Mesenchymal stem cell (in vitro differentiated cells and primary cell): Measurements from ENCODE around the gene CYP2C18. TPM values are rescaled to one million over a fixed set of nuclear protein-coding genes. Genes with fewer than 3 reads are reported as not detected.
"Not testable (repeated sequence)": the region's sequence is repeated elsewhere in the genome, so short reads cannot be mapped to it uniquely, and the experiment has no call there.

Source experiments
- DNase-seq: peaks from one replicate; pipeline ENCODE4 v3.0.0-alpha.2; 2013
- H2AFZ ChIP-seq: one replicate; pipeline ENCODE4 v1.6.1; 2013; ENCODE audit warnings: low read depth, mild to moderate bottlenecking, control low read depth, inconsistent platforms, low read length, moderate library complexity
- H2AK5ac ChIP-seq: 2 replicates; pipeline ENCODE4 v1.6.1; 2013; ENCODE audit warnings: low read length, moderate library complexity, mild to moderate bottlenecking, inconsistent platforms; ENCODE audit not compliant: severe bottlenecking
- H2BK120ac ChIP-seq: one replicate; pipeline ENCODE4 v1.6.1; 2013; ENCODE audit warnings: low read depth, mild to moderate bottlenecking, inconsistent platforms, low read length, moderate library complexity
- H2BK12ac ChIP-seq, 2 experiments: one replicate each; pipeline ENCODE4 v1.6.1; 2013; ENCODE audit warnings: inconsistent platforms in 2 of 2, low read length in 2 of 2, mild to moderate bottlenecking in 2 of 2, moderate library complexity in 2 of 2, control low read depth in 1 of 2
- H2BK15ac ChIP-seq: one replicate; pipeline ENCODE4 v1.6.1; 2013; ENCODE audit warnings: mild to moderate bottlenecking, low read depth, inconsistent platforms; ENCODE audit not compliant: poor library complexity, severe bottlenecking
- H2BK5ac ChIP-seq: 2 replicates; pipeline ENCODE4 v1.6.1; 2013; ENCODE audit warnings: low read depth, mild to moderate bottlenecking, low read length, control low read depth, inconsistent platforms; ENCODE audit not compliant: poor library complexity, severe bottlenecking
- H3K14ac ChIP-seq, 2 experiments: one replicate each; pipeline ENCODE4 v1.6.1; 2013; ENCODE audit warnings: inconsistent platforms in 2 of 2, low read length in 2 of 2, control low read depth in 1 of 2, mild to moderate bottlenecking in 1 of 2, moderate library complexity in 1 of 2
- H3K18ac ChIP-seq, 2 experiments: one replicate each; pipeline ENCODE4 v1.6.1; 2013; ENCODE audit warnings: inconsistent platforms in 2 of 2, low read length in 2 of 2, control low read depth in 1 of 2, low read depth in 1 of 2, mild to moderate bottlenecking in 1 of 2
- H3K23ac ChIP-seq, 2 experiments: one replicate each; pipeline ENCODE4 v1.6.1; 2013; ENCODE audit warnings: inconsistent platforms in 2 of 2, low read length in 2 of 2, mild to moderate bottlenecking in 2 of 2, moderate library complexity in 2 of 2, control low read depth in 1 of 2
- H3K27ac ChIP-seq: 2 replicates; pipeline ENCODE4 v1.5.1; 2013; ENCODE audit warnings: mild to moderate bottlenecking, moderate library complexity, low read length, control low read depth, inconsistent platforms; ENCODE audit not compliant: poor library complexity, severe bottlenecking
- H3K27me3 ChIP-seq, 2 experiments: 2 replicates each; pipeline versions ENCODE4 v1.6.1 to v1.7.0; 2013; ENCODE audit warnings: low read length in 2 of 2, mild to moderate bottlenecking in 2 of 2, moderate library complexity in 2 of 2, control low read depth in 1 of 2, inconsistent platforms in 1 of 2; ENCODE audit not compliant: control insufficient read depth in 1 of 2, insufficient read depth in 1 of 2
- H3K36me3 ChIP-seq, 2 experiments: 2 replicates each; pipeline versions ENCODE4 v1.6.1 to v1.7.0; 2013; ENCODE audit warnings: low read length in 2 of 2, control low read depth in 1 of 2, inconsistent platforms in 1 of 2, low read depth in 1 of 2, mild to moderate bottlenecking in 1 of 2; ENCODE audit not compliant: insufficient read depth in 2 of 2, control insufficient read depth in 1 of 2
- H3K4ac ChIP-seq, 2 experiments: one replicate each; pipeline ENCODE4 v1.6.1; 2013; ENCODE audit warnings: inconsistent platforms in 2 of 2, low read length in 2 of 2, mild to moderate bottlenecking in 2 of 2, moderate library complexity in 2 of 2, control low read depth in 1 of 2, low read depth in 1 of 2
- H3K4me1 ChIP-seq: 2 replicates; pipeline ENCODE4 v1.6.1; 2013; ENCODE audit warnings: low read depth, low read length, control low read depth; ENCODE audit not compliant: control insufficient read depth, insufficient read depth
- H3K4me2 ChIP-seq: 2 replicates; pipeline ENCODE4 v1.6.1; 2013; ENCODE audit warnings: low read length, mild to moderate bottlenecking, inconsistent platforms; ENCODE audit not compliant: poor library complexity, severe bottlenecking
- H3K4me3 ChIP-seq, 2 experiments: 2 replicates each; pipeline versions ENCODE4 v1.5.1 to v1.7.0; 2013; ENCODE audit warnings: low read length in 2 of 2, mild to moderate bottlenecking in 2 of 2, control low read depth in 1 of 2, low read depth in 1 of 2; ENCODE audit not compliant: insufficient read depth in 1 of 2
- H3K79me1 ChIP-seq: replicated peaks from 2 replicates; pipeline ENCODE4 v1.6.1; 2013; ENCODE audit warnings: mild to moderate bottlenecking, control low read depth, low read length, inconsistent platforms; ENCODE audit not compliant: poor library complexity, severe bottlenecking
- H3K9ac ChIP-seq: 2 replicates; pipeline ENCODE4 v1.7.0; 2013; ENCODE audit warnings: mild to moderate bottlenecking, low read length, moderate library complexity
- H3K9me3 ChIP-seq: 2 replicates; pipeline ENCODE4 v1.7.0; 2013; ENCODE audit warnings: mild to moderate bottlenecking, low read length; ENCODE audit not compliant: control insufficient read depth
- H4K8ac ChIP-seq: one replicate; pipeline ENCODE4 v1.6.1; 2013; ENCODE audit warnings: inconsistent platforms, mild to moderate bottlenecking, low read length, moderate library complexity
- H4K91ac ChIP-seq: one replicate; pipeline ENCODE4 v1.6.1; 2013; ENCODE audit warnings: mild to moderate bottlenecking, low read length, inconsistent platforms
- WGBS: methylation state at CpG from one replicate; pipeline ENCODE4 v1.1.7; 2013; ENCODE audit warnings: mixed read lengths; 5-methylcytosine and 5-hydroxymethylcytosine counted together
- polyA plus RNA-seq, 2 experiments: library from polyadenylated mRNA; stranded (reverse); fragments of 200-250 nt; gene quantifications; one replicate each; pipeline ENCODE4 v1.2.3, GENCODE V29; 2013

Gene CYP2C18
- polyA plus RNA-seq (2013, experiment 1 of 2): not detected
- polyA plus RNA-seq (2013, experiment 2 of 2): not detected

DNA sequence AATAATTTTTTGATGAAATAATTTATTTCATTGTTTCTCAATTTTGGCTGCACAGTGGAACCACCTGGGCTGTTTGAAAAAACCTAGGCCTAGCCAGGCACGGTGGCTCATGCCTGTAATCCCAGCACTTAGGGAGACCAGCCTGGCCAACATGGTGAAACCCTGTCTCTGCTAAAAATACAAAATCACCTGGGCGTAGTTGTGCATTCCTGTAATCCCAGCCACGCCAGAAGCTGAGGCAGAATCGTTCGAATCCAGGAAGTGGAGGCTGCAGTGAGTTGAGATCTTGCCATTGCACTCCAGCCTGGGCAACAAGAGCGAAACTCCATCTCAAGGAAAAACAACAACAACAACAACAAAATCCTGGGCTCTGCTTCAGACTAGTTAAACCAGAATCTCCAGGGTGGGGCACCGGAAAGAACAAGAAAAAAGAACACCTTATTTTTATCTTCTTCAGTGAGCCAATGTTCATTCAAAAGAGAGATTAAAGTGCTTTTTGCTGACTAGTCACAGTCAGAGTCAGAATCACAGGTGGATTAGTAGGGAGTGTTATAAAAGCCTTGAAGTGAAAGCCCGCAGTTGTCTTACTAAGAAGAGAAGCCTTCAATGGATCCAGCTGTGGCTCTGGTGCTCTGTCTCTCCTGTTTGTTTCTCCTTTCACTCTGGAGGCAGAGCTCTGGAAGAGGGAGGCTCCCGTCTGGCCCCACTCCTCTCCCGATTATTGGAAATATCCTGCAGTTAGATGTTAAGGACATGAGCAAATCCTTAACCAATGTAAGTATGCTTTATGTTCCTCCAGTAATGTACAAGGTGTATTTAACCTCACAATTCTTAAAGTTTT lies at the start of gene CYP2C18:
Gene CYP2C18, plus strand, starts transcription at position 516 of the 841 bp plus-strand sequence. Its CDS starts 91 bp downstream, at position 607.
- Histone ChIP-seq H3K4me2 (no peak within 1 kb of the TSS), H2BK15ac (no peak within 1 kb of the TSS), H3K18ac (no peak within 1 kb of the TSS), H3K14ac (no peak within 1 kb of the TSS), H2BK120ac (no peak within 1 kb of the TSS), H3K23ac (no peak within 1 kb of the TSS), H3K4me1 (no peaks in the 10 kb centered on the region), H4K8ac (no peak within 1 kb of the TSS), H2BK12ac (no peak within 1 kb of the TSS), H2BK5ac (no peak within 1 kb of the TSS), H2AFZ (no peak within 1 kb of the TSS), H2AK5ac (no peak within 1 kb of the TSS), H3K4ac (no peak within 1 kb of the TSS), H3K36me3 (no peaks in the 10 kb centered on the region), H3K27ac (no peak within 1 kb of the TSS), H3K4me3 (no peak within 1 kb of the TSS), H4K91ac (no peak within 1 kb of the TSS), H3K27me3 (no peaks in the 10 kb centered on the region), H3K79me1 (no peaks in the 10 kb centered on the region), H3K9ac (no peak within 1 kb of the TSS), H3K9me3 (peaks cover 7% of the 10 kb centered on the region)
- no peak for DNase-seq
- WGBS: 67% methylated on average over 6 of the region's 10 CpGs

DNA sequence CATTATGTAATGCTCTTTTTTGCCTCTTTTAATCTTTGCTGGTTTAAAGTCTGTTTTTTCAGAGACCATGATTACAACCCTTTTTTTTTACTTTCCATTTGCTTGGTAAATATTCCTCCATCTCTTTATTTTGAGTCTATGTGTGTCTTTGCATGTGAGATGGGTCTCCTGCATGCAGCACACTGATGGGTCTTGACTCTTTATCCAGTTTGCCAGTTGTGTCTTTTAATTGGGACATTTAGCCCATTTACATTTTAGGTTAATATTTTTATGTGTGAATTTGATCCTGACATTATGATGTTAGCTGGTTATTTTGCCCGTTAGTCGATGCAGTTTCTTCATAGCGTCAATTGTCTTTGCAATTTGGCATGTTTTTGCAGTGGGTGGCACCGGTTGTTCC lies 45.4 kb upstream of the CYP2C18 start:
- not testable (repeated sequence) for H2AK5ac ChIP-seq, H2BK12ac ChIP-seq, H4K91ac ChIP-seq, H3K27me3 ChIP-seq, H3K9ac ChIP-seq, H2BK120ac ChIP-seq, DNase-seq, H4K8ac ChIP-seq, H2AFZ ChIP-seq, H3K27ac ChIP-seq, H2BK15ac ChIP-seq, H3K36me3 ChIP-seq, H3K4me3 ChIP-seq, H3K4me1 ChIP-seq, H3K14ac ChIP-seq, H3K4ac ChIP-seq, H2BK5ac ChIP-seq, H3K79me1 ChIP-seq, H3K23ac ChIP-seq, H3K18ac ChIP-seq, H3K4me2 ChIP-seq
- 91% methylated on average over 4 of the region's 4 CpGs for WGBS
- H3K9me3 ChIP-seq: peaks cover 16% of the 10 kb centered on the region

DNA sequence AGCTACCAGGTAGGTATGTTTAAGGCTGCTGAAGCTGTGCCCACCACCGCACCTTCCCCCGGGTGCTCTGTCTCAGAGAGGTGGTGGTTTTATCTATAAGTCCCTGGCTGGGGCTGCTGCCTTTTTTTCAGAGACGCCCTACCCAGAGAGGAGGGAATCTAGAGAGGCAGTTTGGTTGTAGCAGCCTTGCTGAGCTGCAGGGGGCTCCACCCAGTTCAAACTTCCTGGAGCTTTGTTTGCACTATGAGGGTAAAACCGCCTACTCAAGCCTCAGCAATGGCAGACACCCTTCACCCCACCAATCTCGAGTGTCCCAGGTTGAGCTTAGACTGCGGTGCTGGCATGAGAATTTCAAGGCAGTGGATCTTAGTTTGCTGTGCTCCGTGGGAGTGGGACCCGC lies 43.6 kb upstream of the CYP2C18 start:
- no peak for DNase-seq
- WGBS: 91% methylated on average over 7 of the region's 8 CpGs
- Histone ChIP-seq H2BK5ac (no peak overlapping the region), H2BK15ac (no peak overlapping the region), H3K9ac (no peak overlapping the region), H4K91ac (no peak overlapping the region), H3K36me3 (no peaks in the 10 kb centered on the region), H3K4me2 (no peak overlapping the region), H3K9me3 (peaks cover 16% of the 10 kb centered on the region), H2BK120ac (no peak overlapping the region), H2AFZ (no peak overlapping the region), H2AK5ac (no peak overlapping the region), H3K27ac (no peak overlapping the region), H2BK12ac (no peak overlapping the region), H3K79me1 (no peaks in the 10 kb centered on the region), H3K4me3 (no peak overlapping the region), H4K8ac (no peak overlapping the region), H3K27me3 (no peaks in the 10 kb centered on the region), H3K23ac (no peak overlapping the region), H3K4me1 (no peaks in the 10 kb centered on the region), H3K18ac (no peak overlapping the region), H3K14ac (no peak overlapping the region), H3K4ac (no peak overlapping the region)

DNA sequence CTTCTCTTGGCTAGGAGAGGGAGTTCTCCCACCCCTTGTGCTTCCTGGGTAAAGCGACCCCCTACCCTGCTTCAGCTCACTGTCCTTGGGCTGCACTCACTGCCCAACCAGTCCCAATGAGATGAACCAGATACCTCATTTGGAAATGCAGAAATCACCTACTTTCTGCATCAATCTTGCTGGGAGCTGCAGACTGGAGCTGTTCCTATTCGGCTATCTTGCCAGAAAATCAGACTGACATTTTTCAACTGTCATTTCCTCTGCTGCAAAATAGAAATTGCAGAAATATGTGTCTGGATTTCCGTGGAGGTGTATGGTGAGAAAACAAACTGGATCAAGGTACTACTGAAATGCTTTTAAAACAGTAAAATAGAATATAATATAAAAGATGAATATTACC lies 43.0 kb upstream of the CYP2C18 start:
- Histone ChIP-seq H3K23ac (no peak overlapping the region), H2AK5ac (no peak overlapping the region), H3K27ac (no peak overlapping the region), H3K9ac (no peak overlapping the region), H2BK120ac (no peak overlapping the region), H3K27me3 (no peaks in the 10 kb centered on the region), H3K9me3 (peaks cover 16% of the 10 kb centered on the region), H3K4ac (no peak overlapping the region), H3K4me3 (no peak overlapping the region), H3K14ac (no peak overlapping the region), H2BK12ac (no peak overlapping the region), H3K36me3 (no peaks in the 10 kb centered on the region), H3K18ac (no peak overlapping the region), H4K8ac (no peak overlapping the region), H3K79me1 (no peaks in the 10 kb centered on the region), H4K91ac (no peak overlapping the region), H2AFZ (no peak overlapping the region), H3K4me2 (no peak overlapping the region), H2BK5ac (no peak overlapping the region), H3K4me1 (no peaks in the 10 kb centered on the region), H2BK15ac (no peak overlapping the region)
- 74% methylated on average over 2 of the region's 3 CpGs for WGBS
- no peak for DNase-seq
